ENCODE measurements around the gene CPT2. TPM values are rescaled to one million over a fixed set of nuclear protein-coding genes. Genes with fewer than 3 reads are reported as not detected.

CPT2 gene
- total and polyA plus RNA-seq, 2 of the 4 experiments (the other 2 are of a cell fraction), result 15.8 to 16.0 TPM

- H3K9me1 ChIP-seq (ENCODE audit: insufficient read depth, low read length), result peaks cover 10% of the 10 kb centered on the region
- H4K8ac ChIP-seq (ENCODE audit: low read depth in 2 of 2, low read length in 2 of 2), result peak overlapping the region; percentile 17 to 65; a peak in 2 of 4 replicates
- H3K27me3 ChIP-seq (ENCODE audit: control insufficient read depth, insufficient read depth, low read length), result no peaks in the 10 kb centered on the region
- H2AFZ ChIP-seq (replicated peaks; ENCODE audit: low read length, poor library complexity), result no peak overlapping the region
- H4K20me1 ChIP-seq (ENCODE audit: insufficient read depth, low read length), result no peaks in the 10 kb centered on the region
- in situ Hi-C loops (cut with MboI; ENCODE audit: low sequenced_read_pairs), result no loop called here
- no peak overlapping the region; the same call in 1 of the 2 replicates for H3K4me2 ChIP-seq (ENCODE audit: low read depth, low read length)
- H3K79me1 ChIP-seq (ENCODE audit: low read depth in 1 of 2, low read length in 2 of 2), result no peaks in the 10 kb centered on the region
- H3K18ac ChIP-seq (ENCODE audit: low read depth, low read length), result peak overlapping the region; percentile 98; the same call in 1 of the 2 replicates
- H2BK15ac ChIP-seq (ENCODE audit: low read depth, low read length), result peak overlapping the region; percentile 97; the same call in 1 of the 3 replicates
- H2BK120ac ChIP-seq (ENCODE audit: low read depth, low read length), result peak overlapping the region; percentile 87
- DNase-seq (peak; percentile 91), ATAC-seq (ENCODE audit: low read depth) (no peak)
- TF ChIP-seq RAD21 (IDR thresholded peaks at IDR 0.05; ENCODE audit: low read length) (peak; percentile 23; the same call in 1 of the 2 replicates), RFX5 (IDR thresholded peaks at IDR 0.05; ENCODE audit: low read depth, low read length) (no peak), FOS (IDR thresholded peaks at IDR 0.05; ENCODE audit: low read depth, low read length) (peak; percentile 37; the same call in 1 of the 2 replicates), CHD1 (IDR thresholded peaks at IDR 0.05; ENCODE audit: low read depth, low read length) (no peak), CTCF (conservative IDR thresholded peaks at IDR 0.05; ENCODE audit: low read depth, low read length) (no peak), MAFK (IDR thresholded peaks at IDR 0.05; ENCODE audit: low read depth, low read length) (peak; percentile 13; the same call in 1 of the 2 replicates), SMC3 (IDR thresholded peaks at IDR 0.05; ENCODE audit: low read depth, low read length) (no peak), POLR2A (IDR thresholded peaks at IDR 0.05; ENCODE audit: low read depth, low read length) (no peak), CEBPB (IDR thresholded peaks at IDR 0.05; ENCODE audit: low read depth, low read length) (peak; percentile 51; the same call in 1 of the 2 replicates), RCOR1 (IDR thresholded peaks at IDR 0.05; ENCODE audit: insufficient replicate concordance, low read length) (peak; percentile 46), BHLHE40 (IDR thresholded peaks at IDR 0.05; ENCODE audit: low read depth, low read length) (peak; percentile 62; the same call in 1 of the 2 replicates)
- no peak overlapping the region for H3K56ac ChIP-seq (ENCODE audit: extremely low read depth, insufficient read depth, low read length)
- peak overlapping the region; percentile 85 for H4K91ac ChIP-seq (ENCODE audit: insufficient read depth, low read depth, low read length)
- H2BK20ac ChIP-seq (ENCODE audit: low read depth, low read length), result peak overlapping the region; percentile 96
- H3K4ac ChIP-seq (ENCODE audit: low read depth, low read length), result peak overlapping the region; percentile 73
- no TSS peak for BruUV-seq (replicated peaks)
- no peak overlapping the region for H3K23ac ChIP-seq (ENCODE audit: low read depth, low read length)
- H2AK5ac ChIP-seq (ENCODE audit: low read depth, low read length), result peak overlapping the region; percentile 88; the same call in 1 of the 2 replicates
- no peak overlapping the region for H3K9ac ChIP-seq (ENCODE audit: low read depth, low read length)
- POLR2A ChIA-PET (ENCODE audit: unreplicated experiment), result no interaction called here
- peak overlapping the region; percentile 94; the same call in 1 of the 2 replicates for H4K5ac ChIP-seq (ENCODE audit: low read depth, low read length)
- no peak overlapping the region for H2AK9ac ChIP-seq (replicated peaks; ENCODE audit: low read depth, low read length, poor library complexity)
- no CpG with 5 or more reads among the region's 3 CpGs for WGBS, 2 experiments (ENCODE audit: extremely low coverage in 2 of 2, insufficient read length in 1 of 2)
- H3K27ac ChIP-seq (ENCODE audit: insufficient read depth, low read length), result no peak overlapping the region; the same call in 1 of the 2 replicates
- intact Hi-C loops (cut with micrococcal nuclease), result loop anchor here (5.0 kb wide), 1 partner anchor 41 kb away; no protein-coding TSS in a partner anchor
- no peaks in the 10 kb centered on the region for H3K9me3 ChIP-seq (ENCODE audit: control insufficient read depth, insufficient read depth, low read length)
- H3K36me3 ChIP-seq (ENCODE audit: control insufficient read depth, insufficient read depth, low read length), result no peaks in the 10 kb centered on the region
- H3K14ac ChIP-seq (replicated peaks; ENCODE audit: low read depth, low read length), result peak overlapping the region; percentile 30; the same call in 1 of the 2 replicates
- CTCF ChIA-PET, result interaction anchor here (0.7 kb wide), 1 partner anchor 29 kb away, joined by 3 read pairs; no protein-coding TSS in a partner anchor
- dilution Hi-C loops (cut with HindIII; ENCODE audit: low sequenced_read_pairs, unreplicated experiment), result no loop called here
- H2BK5ac ChIP-seq (ENCODE audit: low read depth, low read length, poor library complexity, severe bottlenecking), result peak overlapping the region; percentile 76
- H3K4me1 ChIP-seq (ENCODE audit: control insufficient read depth, insufficient read depth, low read length), result peaks cover 24% of the 10 kb centered on the region
- no peak overlapping the region for H3K4me3 ChIP-seq (ENCODE audit: insufficient read depth, low read depth, low read length)
Observed at GRCh38 chr1:53148123-53148522, 48.5 kb upstream of the CPT2 start.
